Measurements from ENCODE around the gene SLC16A8. TPM values are rescaled to one million over a fixed set of nuclear protein-coding genes. Genes with fewer than 3 reads are reported as not detected.

Gene SLC16A8
- total RNA-seq, 1 experiment from 2014 or later: not detected

- ChIA-PET POLR2A (no interaction called here), CTCF (interaction anchor here (1.9 kb wide), 1 partner anchor 19 kb away, joined by 7 read pairs; no protein-coding TSS in a partner anchor), RAD21 (ENCODE audit: low non-redundant PET in 1 of 2, low total read pairs in 2 of 2, uncharacterized antibody in 2 of 2, unreplicated experiment in 2 of 2) (interaction anchor here in 1 of 2 experiments (1.2 kb wide), 1 partner anchor 19 kb away, joined by 3 read pairs; no protein-coding TSS in a partner anchor)
- Histone ChIP-seq H3K9me3 (ENCODE audit: control insufficient read depth in 1 of 2, insufficient read depth in 1 of 2, low read depth in 1 of 2, low read length in 2 of 2) (no peaks in the 10 kb centered on the region), H4K20me1 (ENCODE audit: insufficient read depth) (no peaks in the 10 kb centered on the region), H3K4me1 (ENCODE audit: control insufficient read depth in 1 of 2, insufficient read depth in 2 of 2, low read length in 2 of 2) (peaks cover 23 to 33% of the 10 kb centered on the region in 2 experiments), H2AFZ (ENCODE audit: low read depth, low read length, poor library complexity, severe bottlenecking) (no peak overlapping the region), H3K4me2 (ENCODE audit: low read length) (peak overlapping the region; percentile 81; the same call in 1 of the 2 replicates), H3K27ac (ENCODE audit: low read depth, low read length) (peak overlapping the region; percentile 90; the same call in 1 of the 2 replicates), H3K27me3 (ENCODE audit: insufficient read depth, low read length) (no peaks in the 10 kb centered on the region), H3K4me3 (replicated peaks in 1 of 2; ENCODE audit: low read depth in 1 of 2, low read length in 2 of 2) (no peak overlapping the region), H3K9me2 (ENCODE audit: insufficient read depth) (no peaks in the 10 kb centered on the region), H3K9ac (ENCODE audit: low read length) (peak overlapping the region; percentile 62; the same call in 1 of the 2 replicates), H3K36me3 (ENCODE audit: control insufficient read depth in 1 of 2, insufficient read depth in 2 of 2, low read length in 2 of 2) (no peaks in the 10 kb centered on the region), H3K79me2 (ENCODE audit: insufficient read depth, low read length) (no peaks in the 10 kb centered on the region)
- intact Hi-C loops (cut with micrococcal nuclease): no loop called here
- ATAC-seq (no peak), DNase-seq (ENCODE audit: low read depth, low spot score) (no peak)
- no TSS peak for BruUV-seq (replicated peaks)
- TF ChIP-seq REST (IDR thresholded peaks at IDR 0.05; ENCODE audit: low read depth) (no peak), TCF7L2 (IDR thresholded peaks at IDR 0.05; ENCODE audit: borderline replicate concordance, extremely low read depth, insufficient read depth, insufficient read length) (peak; percentile 66), FOSL1 (IDR thresholded peaks at IDR 0.05; ENCODE audit: low read depth) (no peak), SIN3A (IDR thresholded peaks at IDR 0.05; ENCODE audit: low read depth) (no peak), CEBPB (IDR thresholded peaks at IDR 0.05; ENCODE audit: low read depth) (no peak; the same call in 1 of the 2 replicates)
Observed at GRCh38 chr22:38032681-38033521, 51.1 kb downstream of the SLC16A8 start.

All from HCT116 (cell line).